GM12878 (cell line): ENCODE results near the gene CLVS2. TPM values are rescaled to one million over a fixed set of nuclear protein-coding genes. Genes with fewer than 3 reads are reported as not detected.

Experiments
- ATAC-seq: fragments of 200-7000 bp; cut with Tn5 transposase; 3 replicates; pipeline ENCODE4 v1.9.1; 2020; ENCODE audit warnings: mild to moderate bottlenecking, moderate library complexity
- BruUV-seq: library from RNA; stranded (reverse); fragments of 400-500 nt; replicated peaks from 2 replicates; lab custom pipeline; 2021; lab: Mats Ljungman, UMichigan
- CTCF ChIA-PET: fragments of 300-600 bp; sonication (Branson Sonifier 250); formaldehyde crosslinking; extraction: SDS; loops from one replicate; lab custom pipeline; 2021; ENCODE audit warnings: inconsistent platforms; lab: Yijun Ruan, JAX
- POLR2A ChIA-PET: fragments of 350-600 bp; formaldehyde crosslinking; extraction: SDS; loops from one replicate; lab custom pipeline; 2021; ENCODE audit warnings: inconsistent platforms; lab: Charles Lee
- RAD21 ChIA-PET: fragments of 300-600 bp; sonication (Branson Sonifier 250); formaldehyde crosslinking; loops from one replicate; lab custom pipeline; 2023; ENCODE audit warnings: antibody characterized with exemption; ENCODE audit not compliant: unreplicated experiment; lab: Charles Lee
- SMC1A ChIA-PET: fragments of 300-600 bp; sonication (Branson Sonifier 250); formaldehyde crosslinking; loops from one replicate; lab custom pipeline; 2023; ENCODE audit not compliant: unreplicated experiment, uncharacterized antibody; lab: Charles Lee
- DNase-seq: peaks from one replicate; pipeline ENCODE4 v3.0.0-alpha.2; 2011; ENCODE audit warnings: low read depth, low spot score
- FAIRE-seq: peaks from 3 replicates; lab custom pipeline; 2011; peaks lifted over from hg19 to GRCh38; lab: Jason Lieb, UNC
- H2AFZ ChIP-seq: 2 replicates; pipeline ENCODE4 v1.6.0; 2011; ENCODE audit warnings: low read depth, low read length, control low read depth; ENCODE audit not compliant: control insufficient read depth
- H3K27ac ChIP-seq: 2 replicates; pipeline ENCODE4 v1.5.1; 2011; ENCODE audit warnings: control low read depth; ENCODE audit not compliant: control insufficient read depth, insufficient read depth
- H3K27me3 ChIP-seq, 2 experiments: replicated peaks in 1 of 2; 2 replicates each; pipeline versions ENCODE4 v1.6.0 to v1.6.1; 2011; ENCODE audit warnings: low read length in 1 of 2; ENCODE audit not compliant: control insufficient read depth in 2 of 2, insufficient read depth in 2 of 2
- H3K36me3 ChIP-seq, 2 experiments: 2 replicates each; pipeline ENCODE4 v1.5.1; 2011; ENCODE audit warnings: low read length in 1 of 2; ENCODE audit not compliant: control insufficient read depth in 2 of 2, insufficient read depth in 2 of 2
- H3K4me1 ChIP-seq: 2 replicates; pipeline ENCODE4 v1.6.1; 2011; ENCODE audit warnings: mild to moderate bottlenecking, low read length, moderate library complexity, mixed read lengths; ENCODE audit not compliant: control insufficient read depth, insufficient read depth
- H3K4me2 ChIP-seq: 2 replicates; pipeline ENCODE4 v1.6.0; 2011; ENCODE audit warnings: control low read depth; ENCODE audit not compliant: control insufficient read depth, insufficient read depth
- H3K4me3 ChIP-seq: fragments of 200-600 bp; sonication (generic); 2 replicates; pipeline ENCODE4 v1.5.1; 2016
- H3K79me2 ChIP-seq: 2 replicates; pipeline ENCODE4 v1.6.0; 2011; ENCODE audit warnings: low read length; ENCODE audit not compliant: control insufficient read depth, insufficient read depth
- H3K9ac ChIP-seq: 2 replicates; pipeline ENCODE4 v1.8.0; 2011; ENCODE audit warnings: low read length, control low read depth, mixed read lengths; ENCODE audit not compliant: control insufficient read depth, insufficient read depth
- H3K9me3 ChIP-seq: replicated peaks from 3 replicates; pipeline ENCODE4 v1.5.1; 2011; ENCODE audit warnings: mild to moderate bottlenecking, low read length; ENCODE audit not compliant: control insufficient read depth, insufficient read depth
- H4K20me1 ChIP-seq: 2 replicates; pipeline ENCODE4 v1.6.0; 2011; ENCODE audit not compliant: control insufficient read depth, insufficient read depth
- BHLHE40 ChIP-seq, 2 experiments: fragments of 450-650 bp in 1 of 2; IDR thresholded peaks; 2 replicates each; pipeline ENCODE4 v1.6.1; 2011 to 2017; ENCODE audit warnings: low read depth in 2 of 2, borderline replicate concordance in 1 of 2, improper control_type of control experiment in 1 of 2, low read length in 1 of 2, mild to moderate bottlenecking in 1 of 2
- RUNX3 ChIP-seq: IDR thresholded peaks from 2 replicates; pipeline ENCODE4 v1.6.1; 2012; ENCODE audit warnings: low read length, inconsistent platforms
- TAF1 ChIP-seq: IDR thresholded peaks from 2 replicates; pipeline ENCODE4 v1.6.1; 2011; ENCODE audit warnings: mild to moderate bottlenecking, low read depth, low read length, borderline replicate concordance
- ZNF384 ChIP-seq: IDR thresholded peaks from 2 replicates; pipeline ENCODE4 v1.6.1; 2012; ENCODE audit warnings: low read depth, mild to moderate bottlenecking, low read length, improper control_type of control experiment, borderline replicate concordance
- in situ Hi-C: fragments of 300-500 bp; cut with MboI; formaldehyde crosslinking; loops from 9 replicates; pipeline ENCODE4 v1.14.3; 2018; ENCODE audit warnings: mixed read lengths
- intact Hi-C: fragments of 100-400 bp; cut with micrococcal nuclease; formaldehyde crosslinking; loops from one replicate; pipeline ENCODE4 v1.14.2; 2022; ENCODE audit not compliant: unreplicated experiment
- polyA plus RNA-seq, 11 experiments: library from polyadenylated mRNA; depleted of rRNA in 4 of 11; unstranded in 6 of 11; stranded (reverse) in 5 of 11; fragments of >200 nt; fragmentation: Nextera tagmentation in 4 of 11; fragmentation: Illumina TruSeq in 1 of 11; extraction: Ambion mirVana in 4 of 11; extraction: Trizol in 1 of 11; gene quantifications; 1 replicate in 1 of 11; 2 replicates in 10 of 11; pipeline versions ENCODE4 v1.2.1 to v1.2.3, GENCODE V29; 2011 to 2016; ENCODE audit warnings: inconsistent platforms in 2 of 11, missing spikeins in 2 of 11, low read depth in 1 of 11
- total RNA-seq, 4 experiments: library from RNA; depleted of rRNA in 3 of 4; stranded (reverse); fragments of >200 nt in 3 of 4; fragmentation: Illumina TruSeq in 1 of 4; extraction: Trizol in 1 of 4; gene quantifications; 2 replicates each; pipeline versions ENCODE4 v1.2.1 to v1.2.3, GENCODE V29; 2013 to 2021
- TF ChIP-seq, protein P1 (sequence below), 3 experiments: IDR thresholded peaks in 2 of 3; conservative IDR thresholded peaks in 1 of 3; 2 replicates each; pipeline ENCODE4 v1.5.1; 2011; ENCODE audit warnings: low read depth in 3 of 3, low read length in 3 of 3, mild to moderate bottlenecking in 3 of 3, control low read depth in 2 of 3, moderate library complexity in 2 of 3, inconsistent platforms in 1 of 3, mixed read lengths in 1 of 3; ENCODE audit not compliant: control insufficient read depth in 2 of 3, insufficient read depth in 1 of 3; ENCODE audit errors: extremely low read depth in 1 of 3
- TF ChIP-seq, protein P2 (sequence below): fragments of 450-650 bp; IDR thresholded peaks from 2 replicates; pipeline ENCODE4 v1.6.1; 2018; ENCODE audit warnings: borderline replicate concordance, mild to moderate bottlenecking; ENCODE audit not compliant: partially characterized antibody
- TF ChIP-seq, protein P3 (sequence below): fragments of 450-650 bp; IDR thresholded peaks from 2 replicates; pipeline ENCODE4 v1.6.1; 2017; ENCODE audit warnings: mild to moderate bottlenecking, low read depth, inconsistent platforms; ENCODE audit not compliant: poor library complexity, severe bottlenecking
- TF ChIP-seq, protein P4 (sequence below): IDR thresholded peaks from 2 replicates; pipeline ENCODE4 v1.6.1; 2012; ENCODE audit warnings: mild to moderate bottlenecking, low read depth, low read length

CLVS2 gene
- total and polyA plus RNA-seq, 10 of the 15 experiments (the other 5 are each of a cell fraction or from before 2014, with no cell fraction given), result not detected

DNA sequence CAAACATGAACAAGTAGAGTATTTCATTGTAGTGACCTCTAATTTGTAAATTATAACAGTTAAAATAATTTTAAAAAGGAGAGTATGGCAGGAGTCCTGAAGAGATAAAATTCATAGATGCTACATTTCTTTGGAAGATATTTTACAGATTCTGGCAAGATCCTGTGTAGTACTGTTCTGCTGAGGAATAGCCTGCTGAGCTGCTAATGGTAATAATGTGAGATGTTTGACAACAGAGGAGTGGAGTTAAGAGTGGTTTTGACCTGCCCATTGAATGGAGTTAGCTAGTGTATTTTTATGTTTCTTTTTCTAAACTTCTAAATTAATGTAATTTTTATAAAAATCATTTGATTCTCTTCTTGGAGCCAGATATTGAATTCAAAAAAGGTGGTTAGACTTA lies 11.8 kb downstream of the CLVS2 start:
- TF ChIP-seq, protein P1, sequence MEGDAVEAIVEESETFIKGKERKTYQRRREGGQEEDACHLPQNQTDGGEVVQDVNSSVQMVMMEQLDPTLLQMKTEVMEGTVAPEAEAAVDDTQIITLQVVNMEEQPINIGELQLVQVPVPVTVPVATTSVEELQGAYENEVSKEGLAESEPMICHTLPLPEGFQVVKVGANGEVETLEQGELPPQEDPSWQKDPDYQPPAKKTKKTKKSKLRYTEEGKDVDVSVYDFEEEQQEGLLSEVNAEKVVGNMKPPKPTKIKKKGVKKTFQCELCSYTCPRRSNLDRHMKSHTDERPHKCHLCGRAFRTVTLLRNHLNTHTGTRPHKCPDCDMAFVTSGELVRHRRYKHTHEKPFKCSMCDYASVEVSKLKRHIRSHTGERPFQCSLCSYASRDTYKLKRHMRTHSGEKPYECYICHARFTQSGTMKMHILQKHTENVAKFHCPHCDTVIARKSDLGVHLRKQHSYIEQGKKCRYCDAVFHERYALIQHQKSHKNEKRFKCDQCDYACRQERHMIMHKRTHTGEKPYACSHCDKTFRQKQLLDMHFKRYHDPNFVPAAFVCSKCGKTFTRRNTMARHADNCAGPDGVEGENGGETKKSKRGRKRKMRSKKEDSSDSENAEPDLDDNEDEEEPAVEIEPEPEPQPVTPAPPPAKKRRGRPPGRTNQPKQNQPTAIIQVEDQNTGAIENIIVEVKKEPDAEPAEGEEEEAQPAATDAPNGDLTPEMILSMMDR (IDR thresholded peaks at IDR 0.05 in 2 of 3, conservative IDR thresholded peaks at IDR 0.05 in 1 of 3; ENCODE audit: control insufficient read depth in 2 of 3, extremely low read depth in 1 of 3, insufficient read depth in 1 of 3, low read depth in 3 of 3, low read length in 3 of 3), result no peak
- TF ChIP-seq RUNX3 (no peak), TAF1 (no peak), BHLHE40 (IDR thresholded peaks at IDR 0.05; ENCODE audit: borderline replicate concordance in 1 of 2, low read depth in 2 of 2, low read length in 1 of 2) (no peak), ZNF384 (no peak)
- TF ChIP-seq, protein P2, sequence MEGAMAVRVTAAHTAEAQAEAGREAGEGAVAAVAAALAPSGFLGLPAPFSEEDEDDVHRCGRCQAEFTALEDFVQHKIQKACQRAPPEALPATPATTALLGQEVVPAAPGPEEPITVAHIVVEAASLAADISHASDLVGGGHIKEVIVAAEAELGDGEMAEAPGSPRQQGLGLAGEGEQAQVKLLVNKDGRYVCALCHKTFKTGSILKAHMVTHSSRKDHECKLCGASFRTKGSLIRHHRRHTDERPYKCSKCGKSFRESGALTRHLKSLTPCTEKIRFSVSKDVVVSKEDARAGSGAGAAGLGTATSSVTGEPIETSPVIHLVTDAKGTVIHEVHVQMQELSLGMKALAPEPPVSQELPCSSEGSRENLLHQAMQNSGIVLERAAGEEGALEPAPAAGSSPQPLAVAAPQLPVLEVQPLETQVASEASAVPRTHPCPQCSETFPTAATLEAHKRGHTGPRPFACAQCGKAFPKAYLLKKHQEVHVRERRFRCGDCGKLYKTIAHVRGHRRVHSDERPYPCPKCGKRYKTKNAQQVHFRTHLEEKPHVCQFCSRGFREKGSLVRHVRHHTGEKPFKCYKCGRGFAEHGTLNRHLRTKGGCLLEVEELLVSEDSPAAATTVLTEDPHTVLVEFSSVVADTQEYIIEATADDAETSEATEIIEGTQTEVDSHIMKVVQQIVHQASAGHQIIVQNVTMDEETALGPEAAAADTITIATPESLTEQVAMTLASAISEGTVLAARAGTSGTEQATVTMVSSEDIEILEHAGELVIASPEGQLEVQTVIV, result no peak
- TF ChIP-seq, protein P3, sequence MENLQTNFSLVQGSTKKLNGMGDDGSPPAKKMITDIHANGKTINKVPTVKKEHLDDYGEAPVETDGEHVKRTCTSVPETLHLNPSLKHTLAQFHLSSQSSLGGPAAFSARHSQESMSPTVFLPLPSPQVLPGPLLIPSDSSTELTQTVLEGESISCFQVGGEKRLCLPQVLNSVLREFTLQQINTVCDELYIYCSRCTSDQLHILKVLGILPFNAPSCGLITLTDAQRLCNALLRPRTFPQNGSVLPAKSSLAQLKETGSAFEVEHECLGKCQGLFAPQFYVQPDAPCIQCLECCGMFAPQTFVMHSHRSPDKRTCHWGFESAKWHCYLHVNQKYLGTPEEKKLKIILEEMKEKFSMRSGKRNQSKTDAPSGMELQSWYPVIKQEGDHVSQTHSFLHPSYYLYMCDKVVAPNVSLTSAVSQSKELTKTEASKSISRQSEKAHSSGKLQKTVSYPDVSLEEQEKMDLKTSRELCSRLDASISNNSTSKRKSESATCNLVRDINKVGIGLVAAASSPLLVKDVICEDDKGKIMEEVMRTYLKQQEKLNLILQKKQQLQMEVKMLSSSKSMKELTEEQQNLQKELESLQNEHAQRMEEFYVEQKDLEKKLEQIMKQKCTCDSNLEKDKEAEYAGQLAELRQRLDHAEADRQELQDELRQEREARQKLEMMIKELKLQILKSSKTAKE, result no peak
- TF ChIP-seq, protein P4, sequence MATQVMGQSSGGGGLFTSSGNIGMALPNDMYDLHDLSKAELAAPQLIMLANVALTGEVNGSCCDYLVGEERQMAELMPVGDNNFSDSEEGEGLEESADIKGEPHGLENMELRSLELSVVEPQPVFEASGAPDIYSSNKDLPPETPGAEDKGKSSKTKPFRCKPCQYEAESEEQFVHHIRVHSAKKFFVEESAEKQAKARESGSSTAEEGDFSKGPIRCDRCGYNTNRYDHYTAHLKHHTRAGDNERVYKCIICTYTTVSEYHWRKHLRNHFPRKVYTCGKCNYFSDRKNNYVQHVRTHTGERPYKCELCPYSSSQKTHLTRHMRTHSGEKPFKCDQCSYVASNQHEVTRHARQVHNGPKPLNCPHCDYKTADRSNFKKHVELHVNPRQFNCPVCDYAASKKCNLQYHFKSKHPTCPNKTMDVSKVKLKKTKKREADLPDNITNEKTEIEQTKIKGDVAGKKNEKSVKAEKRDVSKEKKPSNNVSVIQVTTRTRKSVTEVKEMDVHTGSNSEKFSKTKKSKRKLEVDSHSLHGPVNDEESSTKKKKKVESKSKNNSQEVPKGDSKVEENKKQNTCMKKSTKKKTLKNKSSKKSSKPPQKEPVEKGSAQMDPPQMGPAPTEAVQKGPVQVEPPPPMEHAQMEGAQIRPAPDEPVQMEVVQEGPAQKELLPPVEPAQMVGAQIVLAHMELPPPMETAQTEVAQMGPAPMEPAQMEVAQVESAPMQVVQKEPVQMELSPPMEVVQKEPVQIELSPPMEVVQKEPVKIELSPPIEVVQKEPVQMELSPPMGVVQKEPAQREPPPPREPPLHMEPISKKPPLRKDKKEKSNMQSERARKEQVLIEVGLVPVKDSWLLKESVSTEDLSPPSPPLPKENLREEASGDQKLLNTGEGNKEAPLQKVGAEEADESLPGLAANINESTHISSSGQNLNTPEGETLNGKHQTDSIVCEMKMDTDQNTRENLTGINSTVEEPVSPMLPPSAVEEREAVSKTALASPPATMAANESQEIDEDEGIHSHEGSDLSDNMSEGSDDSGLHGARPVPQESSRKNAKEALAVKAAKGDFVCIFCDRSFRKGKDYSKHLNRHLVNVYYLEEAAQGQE, result no peak
- no peak overlapping the region for H3K27ac ChIP-seq
- no peaks in the 10 kb centered on the region for H3K27me3 ChIP-seq
- no TSS peak for BruUV-seq
- no peak overlapping the region for H3K9ac ChIP-seq
- no peaks in the 10 kb centered on the region for H3K36me3 ChIP-seq
- in situ Hi-C loops, result no loop called here
- no peak overlapping the region for H3K4me2 ChIP-seq
- no peak overlapping the region for H2AFZ ChIP-seq
- no peaks in the 10 kb centered on the region for H3K79me2 ChIP-seq
- intact Hi-C loops, result no loop called here
- no peaks in the 10 kb centered on the region for H3K9me3 ChIP-seq
- RAD21 ChIA-PET, result interaction anchor here (2.2 kb wide), 1 partner anchor 138 kb away, joined by 6 read pairs; no protein-coding TSS in a partner anchor
- DNase-seq (no peak), FAIRE-seq (no peak), ATAC-seq (no peak)
- SMC1A ChIA-PET, result interaction anchor here (1.4 to 3.2 kb wide), 2 partner anchors 139 to 149 kb away, joined by 4 to 11 read pairs; no protein-coding TSS in a partner anchor
- CTCF ChIA-PET, result interaction anchor here (1.8 kb wide), 1 partner anchor 138 kb away, joined by 4 read pairs; no protein-coding TSS in a partner anchor
- POLR2A ChIA-PET, result no interaction called here
- no peak overlapping the region for H3K4me3 ChIP-seq
- no peaks in the 10 kb centered on the region for H3K4me1 ChIP-seq
- no peaks in the 10 kb centered on the region for H4K20me1 ChIP-seq
